HL-60 (cell line): ENCODE measurements around the gene SLC16A11.

Experiments
- DNase-seq, 2 experiments: peaks; one replicate each; pipeline ENCODE4 v3.0.0-alpha.2; 2010 to 2020; ENCODE audit warnings: low read depth in 1 of 2, low spot score in 1 of 2
- H3K27ac ChIP-seq: fragments of 250-450 bp; sonication (Bioruptor Pico); replicated peaks from 2 replicates; pipeline ENCODE4 v1.5.1; 2020; ENCODE audit warnings: mild to moderate bottlenecking, moderate library complexity
- H3K27me3 ChIP-seq: fragments of 250-450 bp; sonication (Bioruptor Pico); 2 replicates; pipeline ENCODE4 v1.5.1; 2021; ENCODE audit warnings: mild to moderate bottlenecking, moderate library complexity; ENCODE audit not compliant: insufficient read depth, poor library complexity, severe bottlenecking
- H3K4me3 ChIP-seq: replicated peaks from 2 replicates; pipeline ENCODE4 v1.5.1; 2011; ENCODE audit warnings: mild to moderate bottlenecking, control low read depth, low read length; ENCODE audit not compliant: insufficient read depth
- CTCF ChIP-seq: IDR thresholded peaks from one replicate; pipeline ENCODE4 v1.5.1; 2011; ENCODE audit warnings: low read length, control low read depth, inconsistent platforms; ENCODE audit not compliant: insufficient read depth
- GABPA ChIP-seq: IDR thresholded peaks from 2 replicates; pipeline ENCODE4 v1.6.1; 2012; ENCODE audit warnings: low read depth
- POLR2AphosphoS5 ChIP-seq: IDR thresholded peaks from 2 replicates; pipeline ENCODE4 v1.6.1; 2012; ENCODE audit warnings: low read depth
- REST ChIP-seq: IDR thresholded peaks from 2 replicates; pipeline ENCODE4 v1.6.1; 2012; ENCODE audit warnings: low read depth; ENCODE audit not compliant: insufficient replicate concordance
- SPI1 ChIP-seq: IDR thresholded peaks from 2 replicates; pipeline ENCODE4 v1.6.1; 2012; ENCODE audit warnings: low read depth, mild to moderate bottlenecking, borderline replicate concordance

The SLC16A11 gene

GRCh38 chr17:6997171-6997570 lies 46.7 kb downstream of the SLC16A11 start:
- no peaks in the 10 kb centered on the region for H3K27me3 ChIP-seq
- no peak for TF ChIP-seq CTCF
- TF ChIP-seq GABPA = no peak
- TF ChIP-seq SPI1 = no peak
- no peak for TF ChIP-seq POLR2AphosphoS5
- TF ChIP-seq REST = no peak
- H3K27ac ChIP-seq = no peak overlapping the region

GRCh38 chr17:6996256-6997011 lies 47.5 kb downstream of the SLC16A11 start:
- TF ChIP-seq SPI1 = no peak
- no peak for TF ChIP-seq CTCF
- no peaks in the 10 kb centered on the region for H3K27me3 ChIP-seq
- no peak overlapping the region for H3K27ac ChIP-seq
- H3K4me3 ChIP-seq = no peak overlapping the region
- no peak for DNase-seq

More at GRCh38 chr17:6997171-6997570, 46.7 kb downstream of the SLC16A11 start:
- no peak overlapping the region for H3K4me3 ChIP-seq
- no peak for DNase-seq

DNA sequence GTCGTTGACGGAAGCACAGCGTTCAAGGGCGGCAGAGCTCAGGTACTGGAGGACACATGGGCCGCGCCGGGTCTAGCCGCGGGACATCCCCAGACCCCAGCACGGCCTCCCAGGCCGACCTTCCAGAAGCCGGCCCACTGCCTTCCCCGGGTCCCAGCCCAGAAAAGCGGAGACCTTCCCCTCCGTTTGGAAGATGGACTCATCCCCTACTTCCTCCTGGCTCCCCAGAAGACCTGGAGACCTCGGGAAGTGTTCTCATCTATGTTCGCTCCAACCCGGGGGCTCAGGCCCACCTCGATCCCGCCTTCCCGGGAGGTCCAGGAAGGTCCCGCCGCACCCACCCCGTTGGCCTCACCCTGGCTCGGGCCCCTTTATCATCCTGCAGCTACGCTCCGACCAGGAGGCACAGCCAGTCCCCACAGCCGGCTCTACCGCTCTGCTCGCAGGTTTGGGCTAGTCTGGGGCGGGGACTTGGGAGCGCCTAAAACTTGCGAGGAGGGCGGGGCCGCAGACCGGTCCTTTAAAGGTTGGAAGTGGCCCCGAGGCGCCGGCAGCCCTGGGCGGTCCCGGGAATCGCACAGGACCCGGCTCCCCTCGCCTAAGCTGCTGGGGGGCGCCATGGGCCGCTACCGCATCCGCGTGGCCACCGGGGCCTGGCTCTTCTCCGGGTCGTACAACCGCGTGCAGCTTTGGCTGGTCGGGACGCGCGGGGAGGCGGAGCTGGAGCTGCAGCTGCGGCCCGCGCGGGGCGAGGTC lies 48.2 kb downstream of the SLC16A11 start, which contains the start of gene ALOX12:
Gene ALOX12 (plus strand): TSS at position 550 of the 756 bp plus-strand sequence. CDS start 69 bp downstream, at position 619.
- TF ChIP-seq POLR2AphosphoS5 = no peak
- no peak for TF ChIP-seq GABPA
- no peak for TF ChIP-seq CTCF
- no peak for TF ChIP-seq REST
- no peak for TF ChIP-seq SPI1
- no peak within 1 kb of the TSS for H3K27ac ChIP-seq
- no peaks in the 10 kb centered on the region for H3K27me3 ChIP-seq
- no peak within 1 kb of the TSS for H3K4me3 ChIP-seq
- DNase-seq = no peak
